Stomach (tissue), 9 donors: ENCODE results near the gene SERINC3. TPM values are rescaled to one million over a fixed set of nuclear protein-coding genes. Genes with fewer than 3 reads are reported as not detected.

ENCODE experiments used
- DNase-seq, 2 donors: peaks; one replicate each; pipeline versions ENCODE4 v3.0.0 to v3.0.0-alpha.2; 2013 to 2019
- H3K27ac ChIP-seq, 5 donors: fragments of 200-600 bp in 4 of 5; sonication (generic) in 4 of 5; one replicate each; pipeline ENCODE4 v1.5.1; 2013 to 2019; ENCODE audit warnings: mild to moderate bottlenecking in 1 of 5, moderate library complexity in 1 of 5
- H3K27me3 ChIP-seq, 3 donors: fragments of 200-600 bp; sonication (generic); one replicate each; pipeline ENCODE4 v1.5.1; 2017 to 2019; ENCODE audit warnings: mixed run types in 1 of 3
- H3K36me3 ChIP-seq, 4 donors: fragments of 200-600 bp; sonication (generic); 1 replicate in 3 of 4; 2 replicates in 1 of 4; pipeline ENCODE4 v1.5.1; 2016 to 2019
- H3K4me1 ChIP-seq, 4 donors: fragments of 200-600 bp; sonication (generic); one replicate each; pipeline ENCODE4 v1.5.1; 2016 to 2019
- H3K4me3 ChIP-seq, 4 donors: fragments of 200-600 bp; sonication (generic) in 3 of 4; one replicate each; pipeline ENCODE4 v1.5.1; 2016 to 2019; ENCODE audit warnings: mild to moderate bottlenecking in 1 of 4
- H3K9me3 ChIP-seq, 4 donors: fragments of 200-600 bp; sonication (generic); one replicate each; pipeline ENCODE4 v1.5.1; 2016 to 2019
- EP300 ChIP-seq: sonication (generic); formaldehyde crosslinking; IDR thresholded peaks from one replicate; pipeline ENCODE4 v1.6.1; 2017; ENCODE audit warnings: antibody characterized with exemption
- POLR2A ChIP-seq, 4 donors: fragments of 450-650 bp; IDR thresholded peaks; one replicate each; pipeline ENCODE4 v1.6.1; 2016; ENCODE audit warnings: antibody characterized with exemption in 4 of 4, control low read depth in 2 of 4, mild to moderate bottlenecking in 1 of 4, moderate library complexity in 1 of 4
- POLR2AphosphoS5 ChIP-seq, 3 donors: sonication (generic); formaldehyde crosslinking; IDR thresholded peaks; one replicate each; pipeline ENCODE4 v1.6.1; 2016; ENCODE audit warnings: antibody characterized with exemption in 3 of 3
- WGBS, 5 donors: extraction: QIAGEN DNeasy Blood & Tissue Kit in 3 of 5; methylation state at CpG; one replicate each; pipeline versions ENCODE4 v1.1.5 to v1.1.7; 2013 to 2018; 5-methylcytosine and 5-hydroxymethylcytosine counted together
- intact Hi-C: fragments of 100-400 bp; cut with DNase I; formaldehyde crosslinking; loops from one replicate; pipeline ENCODE4 v1.15.1; 2023; ENCODE audit warnings: low total_unique reads
- polyA plus RNA-seq, 3 donors: library from polyadenylated mRNA; stranded (reverse); fragments of 200-250 nt; gene quantifications; one replicate each; pipeline ENCODE4 v1.2.3, GENCODE V29; 2013
- total RNA-seq, 5 donors: library from RNA; depleted of rRNA; stranded (reverse); fragments of >200 nt; gene quantifications; one replicate each; pipeline versions ENCODE4 v1.1.0 to v1.2.3, GENCODE V29; 2014 to 2016
- TF ChIP-seq, protein P1 (sequence below), 7 experiments: fragments of 450-650 bp in 4 of 7; fragments of 200-600 bp in 3 of 7; sonication (generic) in 3 of 7; IDR thresholded peaks; one replicate each; pipeline ENCODE4 v1.5.1; 2016 to 2019; ENCODE audit warnings: antibody characterized with exemption in 7 of 7, control low read depth in 2 of 7, mild to moderate bottlenecking in 1 of 7
- donor health status: healthy with polysubstance abuse.
- donor health status: Bipolar disorder and iron deficiency.
- donor health status: healthy.

SERINC3 gene
- total and polyA plus RNA-seq, 8 donors, result 9.6 to 109 (median 42.9) TPM

DNA sequence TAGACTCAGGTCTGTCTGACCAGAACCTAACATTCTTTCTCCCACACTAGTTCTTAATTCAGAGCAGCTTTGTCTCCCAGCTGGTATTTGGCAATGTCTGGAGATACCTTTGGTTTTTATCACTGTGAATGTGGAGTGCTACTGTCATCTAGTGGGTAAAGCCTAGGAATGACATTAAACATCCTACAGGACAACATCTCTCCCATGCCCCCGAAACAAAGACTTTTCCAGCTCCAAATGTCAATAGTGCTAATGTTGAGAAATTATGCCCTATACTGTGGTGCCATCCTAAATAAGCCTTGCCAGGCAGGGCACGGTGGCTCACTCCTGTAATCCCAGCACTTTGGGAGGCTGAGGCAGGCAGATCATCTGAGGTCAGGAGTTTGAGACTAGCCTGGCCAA, 50.4 kb downstream of the SERINC3 start:
- Histone ChIP-seq H3K27me3 (peaks cover 0 to 7% (median 0%) of the 10 kb centered on the region in 3 donors), H3K27ac (no peak overlapping the region), H3K9me3 (no peaks in the 10 kb centered on the region), H3K36me3 (no peaks in the 10 kb centered on the region), H3K4me1 (peaks cover 5 to 15% (median 11%) of the 10 kb centered on the region in 4 donors), H3K4me3 (no peak overlapping the region)
- TF ChIP-seq, protein P1, sequence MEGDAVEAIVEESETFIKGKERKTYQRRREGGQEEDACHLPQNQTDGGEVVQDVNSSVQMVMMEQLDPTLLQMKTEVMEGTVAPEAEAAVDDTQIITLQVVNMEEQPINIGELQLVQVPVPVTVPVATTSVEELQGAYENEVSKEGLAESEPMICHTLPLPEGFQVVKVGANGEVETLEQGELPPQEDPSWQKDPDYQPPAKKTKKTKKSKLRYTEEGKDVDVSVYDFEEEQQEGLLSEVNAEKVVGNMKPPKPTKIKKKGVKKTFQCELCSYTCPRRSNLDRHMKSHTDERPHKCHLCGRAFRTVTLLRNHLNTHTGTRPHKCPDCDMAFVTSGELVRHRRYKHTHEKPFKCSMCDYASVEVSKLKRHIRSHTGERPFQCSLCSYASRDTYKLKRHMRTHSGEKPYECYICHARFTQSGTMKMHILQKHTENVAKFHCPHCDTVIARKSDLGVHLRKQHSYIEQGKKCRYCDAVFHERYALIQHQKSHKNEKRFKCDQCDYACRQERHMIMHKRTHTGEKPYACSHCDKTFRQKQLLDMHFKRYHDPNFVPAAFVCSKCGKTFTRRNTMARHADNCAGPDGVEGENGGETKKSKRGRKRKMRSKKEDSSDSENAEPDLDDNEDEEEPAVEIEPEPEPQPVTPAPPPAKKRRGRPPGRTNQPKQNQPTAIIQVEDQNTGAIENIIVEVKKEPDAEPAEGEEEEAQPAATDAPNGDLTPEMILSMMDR (IDR thresholded peaks at IDR 0.05), result no peak
- TF ChIP-seq EP300 (no peak), POLR2A (IDR thresholded peaks at IDR 0.05) (no peak), POLR2AphosphoS5 (IDR thresholded peaks at IDR 0.05) (no peak)
- intact Hi-C loops, result no loop called here
- WGBS, 5 donors, result 41 to 70% (median 50%) methylated on average over 2 of the region's 2 CpGs
- peak in 1 of 2 donors; percentile 34 for DNase-seq

DNA sequence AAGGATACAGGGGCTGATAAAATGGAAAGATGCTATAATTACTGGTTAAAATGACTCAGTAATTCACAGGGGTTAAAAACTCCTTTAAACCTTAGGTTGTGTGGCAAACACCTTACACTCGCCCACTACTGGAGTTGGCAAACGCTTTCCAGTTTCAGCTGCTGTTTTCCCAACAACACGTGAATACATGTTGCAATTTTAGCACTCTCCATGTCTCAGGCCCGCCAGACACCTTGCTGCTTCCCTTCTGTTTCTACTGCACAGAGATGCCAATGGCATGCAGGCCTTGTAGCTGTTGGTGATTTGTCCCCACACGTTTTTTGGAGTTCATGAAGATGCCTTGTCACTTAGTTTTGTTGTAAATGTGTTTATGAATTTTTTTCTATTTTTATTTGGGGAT, 51.5 kb downstream of the SERINC3 start:
- intact Hi-C loops, result no loop called here

DNA sequence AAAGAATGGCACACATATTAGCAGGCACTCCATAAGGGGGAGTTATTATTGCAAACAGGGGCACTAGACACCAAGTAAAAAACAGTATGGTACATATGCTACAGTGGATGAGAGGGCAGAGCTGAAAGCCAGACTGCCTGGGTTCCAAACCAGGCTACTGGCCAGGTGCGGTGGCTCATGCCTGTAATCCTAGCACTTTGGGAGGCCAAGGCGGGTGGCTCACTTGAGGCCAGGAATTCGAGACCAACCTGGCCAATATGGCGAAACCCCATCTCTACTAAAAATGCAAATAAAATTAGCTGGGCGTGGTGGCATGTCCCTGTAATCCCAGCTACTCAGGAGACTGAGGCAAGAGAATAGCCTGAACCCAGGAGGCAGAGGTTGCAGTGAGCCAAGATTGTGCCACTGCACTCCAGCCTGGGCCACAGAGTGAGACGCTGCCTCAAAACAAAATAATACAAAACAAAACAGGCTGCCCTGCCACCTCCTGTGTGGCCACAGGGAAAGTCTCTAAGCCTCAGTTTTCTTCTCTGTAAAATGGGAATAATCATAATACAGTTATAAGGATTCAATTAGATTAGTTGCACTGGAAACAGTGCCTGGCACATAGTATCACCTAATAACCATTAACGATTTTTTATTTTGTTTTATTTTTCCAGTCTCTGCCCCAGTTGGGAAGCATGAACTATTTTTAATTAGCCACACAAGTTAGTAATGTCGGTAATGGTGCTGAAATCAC, 53.7 kb downstream of the SERINC3 start:
- H3K9me3 ChIP-seq, result no peaks in the 10 kb centered on the region
- peaks cover 0 to 7% (median 0%) of the 10 kb centered on the region in 3 donors for H3K27me3 ChIP-seq
- H3K4me1 ChIP-seq, result peaks cover 0 to 3% (median 0%) of the 10 kb centered on the region in 4 donors
- intact Hi-C loops, result no loop called here
- no peak overlapping the region for H3K4me3 ChIP-seq
- WGBS, 5 donors, result 87 to 95% (median 92%) methylated on average over 8 of the region's 8 CpGs
- no peak overlapping the region for H3K27ac ChIP-seq
- no peak for TF ChIP-seq EP300
- TF ChIP-seq, protein P1 (IDR thresholded peaks at IDR 0.05), result no peak
- no peak for TF ChIP-seq POLR2AphosphoS5 (IDR thresholded peaks at IDR 0.05)
- no peak for TF ChIP-seq POLR2A (IDR thresholded peaks at IDR 0.05)
- no peaks in the 10 kb centered on the region for H3K36me3 ChIP-seq
- DNase-seq, result no peak

More for the DNA sequence above, 51.5 kb downstream of the SERINC3 start:
- Histone ChIP-seq H3K27me3 (peaks cover 0 to 7% (median 0%) of the 10 kb centered on the region in 3 donors), H3K4me3 (no peak overlapping the region), H3K4me1 (peaks cover 0 to 5% (median 4%) of the 10 kb centered on the region in 4 donors), H3K27ac (no peak overlapping the region), H3K36me3 (no peaks in the 10 kb centered on the region), H3K9me3 (no peaks in the 10 kb centered on the region)
- no peak for DNase-seq
- TF ChIP-seq POLR2AphosphoS5 (IDR thresholded peaks at IDR 0.05) (no peak), POLR2A (IDR thresholded peaks at IDR 0.05) (no peak), EP300 (no peak)
- TF ChIP-seq, protein P1 (IDR thresholded peaks at IDR 0.05), result no peak
- 55 to 65% (median 61%) methylated on average over 5 of the region's 5 CpGs for WGBS, 5 donors

DNA sequence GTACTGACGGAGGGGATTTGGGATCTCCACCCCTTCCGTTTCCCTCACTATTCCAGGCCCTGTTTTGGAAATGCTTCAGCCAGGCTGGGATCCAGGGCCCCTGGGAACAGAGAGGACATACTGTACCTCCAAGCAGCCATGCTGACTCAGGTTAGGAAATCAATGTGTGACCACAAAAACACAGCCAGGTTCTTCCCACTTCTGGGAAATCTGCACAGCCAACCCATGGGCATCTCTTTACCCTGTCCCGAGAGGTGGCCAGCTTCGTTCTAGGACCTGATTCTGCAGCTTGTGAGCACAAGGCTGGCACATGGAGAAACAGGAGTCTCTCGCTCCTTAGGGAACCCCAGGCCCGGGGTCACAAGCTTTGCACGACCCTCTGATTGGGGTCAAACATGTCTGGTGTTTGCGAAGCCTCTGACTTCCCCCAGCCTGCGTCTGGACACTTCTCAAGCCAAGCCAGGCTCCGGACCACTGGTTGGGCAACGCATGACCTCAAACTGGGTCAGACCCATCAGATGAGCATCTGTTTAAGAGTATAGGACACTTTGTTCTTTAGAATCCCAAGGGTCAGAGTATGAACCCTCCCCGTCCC, 54.5 kb downstream of the SERINC3 start:
- no peak overlapping the region for H3K4me3 ChIP-seq
- H3K36me3 ChIP-seq, result no peaks in the 10 kb centered on the region
- H3K9me3 ChIP-seq, result no peaks in the 10 kb centered on the region
- WGBS, 5 donors, result 69 to 80% (median 77%) methylated on average over 8 to 12 of the region's 12 CpGs
- peaks cover 0 to 3% (median 0%) of the 10 kb centered on the region in 4 donors for H3K4me1 ChIP-seq
- H3K27me3 ChIP-seq, result peaks cover 0 to 7% (median 0%) of the 10 kb centered on the region in 3 donors
- DNase-seq, result no peak
- no peak overlapping the region for H3K27ac ChIP-seq
- TF ChIP-seq POLR2AphosphoS5 (IDR thresholded peaks at IDR 0.05), result peak in 1 of 3 donors; percentile 2
- TF ChIP-seq POLR2A (IDR thresholded peaks at IDR 0.05), result no peak
- intact Hi-C loops, result no loop called here
